Epithelial cell of prostate (primary cell): Measurements from ENCODE around the gene CD69.
"Not testable (repeated sequence)": the region's sequence is repeated elsewhere in the genome, so short reads cannot be mapped to it uniquely, and the experiment has no call there.

Experiments
- DNase-seq: peaks from one replicate; pipeline ENCODE4 v3.0.0-alpha.2; 2011; ENCODE audit warnings: low read depth, low spot score
- H3K27ac ChIP-seq: fragments of 450-650 bp; 2 replicates; pipeline ENCODE4 v1.5.1; 2017; ENCODE audit warnings: mild to moderate bottlenecking

CD69 gene

GRCh38 chr12:9751204-9752144, 9.2 kb downstream of the CD69 start:
- no peak overlapping the region for H3K27ac ChIP-seq
- DNase-seq, result no peak

DNA sequence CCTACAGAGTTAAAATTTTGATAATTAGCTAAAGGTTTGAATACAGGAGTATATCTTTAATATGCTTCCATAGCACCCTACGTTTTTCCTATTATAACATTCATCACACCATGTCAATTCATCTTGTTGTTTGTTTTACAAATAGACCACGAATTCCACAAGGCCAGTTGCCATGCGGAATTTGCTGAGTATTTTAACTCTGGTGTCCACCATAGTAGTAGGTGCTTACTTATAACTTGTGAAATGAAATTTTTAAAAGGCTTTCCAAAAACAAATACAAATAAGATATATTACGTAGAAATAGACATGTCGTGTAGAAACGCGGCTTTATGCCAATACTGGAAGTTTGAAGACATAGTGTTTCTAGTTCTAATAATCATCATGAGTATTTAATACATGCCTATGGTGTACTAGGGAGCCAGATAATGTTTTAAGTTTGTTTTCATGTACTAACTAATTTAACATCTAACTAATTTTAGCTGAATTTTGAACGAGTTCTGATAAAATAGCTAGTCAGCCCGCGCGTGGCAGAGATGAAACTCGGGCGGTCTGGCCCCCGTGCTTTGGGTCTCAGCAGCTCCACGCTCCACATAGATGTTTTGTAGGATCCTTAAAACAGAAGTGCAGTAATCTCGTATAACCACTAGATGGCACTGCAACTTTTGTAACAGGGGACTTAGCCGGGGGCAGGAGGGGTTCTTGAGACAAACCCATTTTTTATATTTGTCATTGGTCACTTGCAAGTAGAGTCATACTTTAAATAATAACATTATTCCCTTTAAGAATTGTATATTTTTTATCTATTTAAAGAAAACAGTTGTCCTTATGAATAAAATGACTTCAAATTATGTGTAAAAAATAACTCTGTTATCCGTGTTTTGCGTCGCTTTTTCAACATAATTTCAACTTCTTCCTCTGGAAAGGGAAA, 10.2 kb downstream of the CD69 start:
- DNase-seq, result no peak
- H3K27ac ChIP-seq, result no peak overlapping the region

DNA sequence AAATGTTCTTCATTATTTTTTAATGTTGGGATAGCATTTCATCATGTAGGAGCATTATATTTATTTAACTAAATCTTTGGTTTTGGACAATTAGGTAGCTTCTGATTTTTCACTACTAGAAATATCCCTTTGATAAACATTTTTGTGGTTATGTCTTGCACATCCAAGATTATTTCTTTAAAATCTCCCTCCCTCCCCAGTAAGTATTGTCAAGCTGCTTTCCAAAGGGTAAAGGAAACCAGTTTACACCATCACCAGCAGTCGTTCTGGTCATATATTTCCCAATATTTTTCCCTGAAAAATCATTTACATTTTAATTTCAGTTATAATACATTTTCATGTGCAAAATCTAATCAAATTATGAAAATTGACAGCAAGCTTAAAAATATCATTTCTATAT, 11.1 kb downstream of the CD69 start:
- no peak for DNase-seq
- no peak overlapping the region for H3K27ac ChIP-seq

GRCh38 chr12:9745199-9745598, 15.5 kb downstream of the CD69 start:
- no peak for DNase-seq
- H3K27ac ChIP-seq, result no peak overlapping the region

DNA sequence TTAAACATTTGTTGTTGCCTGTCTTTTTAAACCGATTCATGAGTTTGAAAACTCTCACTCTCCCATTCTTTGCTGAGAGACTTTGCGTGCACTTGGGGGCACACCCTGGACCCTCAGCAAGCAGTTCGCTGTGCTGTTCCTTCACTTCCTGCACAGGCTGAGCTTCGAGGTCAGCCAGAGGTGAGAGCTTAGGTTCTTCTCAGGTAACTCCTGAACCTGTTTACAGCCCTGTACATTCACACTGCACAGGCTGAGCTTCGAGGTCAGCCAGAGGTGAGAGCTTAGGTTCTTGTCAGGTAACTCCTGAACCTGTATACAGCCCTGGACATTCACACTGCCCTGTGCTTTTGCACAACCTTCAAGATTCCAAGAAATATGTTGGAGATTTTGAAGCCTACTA, 18.0 kb downstream of the CD69 start:
- no peak overlapping the region for H3K27ac ChIP-seq
- DNase-seq, result no peak

GRCh38 chr12:9741726-9742125, 19.0 kb downstream of the CD69 start:
- no peak for DNase-seq
- no peak overlapping the region for H3K27ac ChIP-seq

- no peak overlapping the region for H3K27ac ChIP-seq
- DNase-seq, result no peak
Observed at GRCh38 chr12:9740106-9740750, 20.5 kb downstream of the CD69 start.

- DNase-seq, result not testable (repeated sequence)
Observed at GRCh38 chr12:9739404-9740105, 21.1 kb downstream of the CD69 start.

DNA sequence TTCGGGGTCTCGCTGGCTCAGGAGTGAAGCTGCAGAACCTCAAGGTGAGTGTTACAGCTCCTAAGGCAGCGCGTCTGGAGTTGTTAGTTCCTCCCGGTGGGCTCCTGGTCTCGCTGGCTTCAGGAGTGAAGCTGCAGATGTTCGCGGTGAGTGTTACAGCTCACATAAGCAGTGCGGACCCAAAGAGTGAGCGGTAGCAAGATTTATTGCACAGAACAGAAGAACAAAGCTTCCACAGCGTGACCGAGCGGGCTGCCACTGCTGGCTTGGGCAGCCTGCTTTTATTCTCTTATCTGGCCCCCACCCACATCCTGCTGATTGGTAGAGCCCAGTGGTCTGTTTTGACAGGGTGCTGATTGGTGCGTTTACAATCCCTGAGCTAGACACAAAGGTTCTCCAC, 21.8 kb downstream of the CD69 start:
- DNase-seq, H3K27ac ChIP-seq: not testable (repeated sequence)

More at GRCh38 chr12:9739404-9740105, 21.1 kb downstream of the CD69 start:
- H3K27ac ChIP-seq, result not testable (repeated sequence)

DNA sequence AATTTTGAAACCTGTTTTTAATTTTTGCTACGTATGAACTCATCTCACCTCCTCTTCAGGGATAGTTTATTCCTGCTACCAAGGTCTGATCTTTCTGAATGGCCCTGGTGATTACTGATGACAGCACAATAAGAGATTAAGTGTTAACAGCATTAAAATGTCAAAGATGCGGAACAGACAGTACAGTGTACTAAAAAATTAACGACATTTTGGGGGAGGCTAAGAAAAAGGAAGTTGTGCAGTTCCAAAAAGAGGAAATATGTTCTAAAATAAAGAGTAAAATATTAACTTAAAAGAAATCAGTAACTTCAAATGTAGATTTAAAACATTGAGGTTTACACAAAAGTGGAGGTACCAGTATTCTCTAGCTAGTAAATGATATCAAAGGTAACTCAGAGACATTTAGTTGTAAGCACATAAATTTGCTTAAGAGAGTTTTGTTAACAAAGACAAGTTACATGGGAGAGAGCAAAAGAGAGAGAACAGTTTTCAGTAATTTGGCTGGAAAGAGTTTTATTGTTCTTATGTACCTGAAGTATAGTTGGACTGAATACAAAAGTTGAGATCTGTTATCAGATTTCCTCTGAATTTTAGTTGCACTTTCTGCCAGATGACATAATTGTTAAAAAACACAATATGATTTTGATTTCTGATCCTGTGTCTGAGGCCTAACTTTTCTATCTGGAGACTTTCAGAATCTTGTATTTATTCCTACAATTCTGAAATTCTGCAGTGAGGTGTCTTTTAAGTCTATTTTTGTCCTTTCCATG, 23.6 kb downstream of the CD69 start:
- DNase-seq, result no peak
- no peak overlapping the region for H3K27ac ChIP-seq

GRCh38 chr12:9735601-9736000, 25.1 kb downstream of the CD69 start:
- DNase-seq, result no peak

GRCh38 chr12:9732921-9733461, 27.7 kb downstream of the CD69 start, which contains the start of gene CLECL1:
Gene CLECL1, minus strand, starts transcription at chr12:9733097.
- no peak within 1 kb of the TSS for H3K27ac ChIP-seq
- DNase-seq, result no peak

More at GRCh38 chr12:9735601-9736000, 25.1 kb downstream of the CD69 start:
- H3K27ac ChIP-seq, result no peak overlapping the region

- H3K27ac ChIP-seq, result no peak overlapping the region
- no peak for DNase-seq
Observed at GRCh38 chr12:9731797-9732196, 28.9 kb downstream of the CD69 start.

DNA sequence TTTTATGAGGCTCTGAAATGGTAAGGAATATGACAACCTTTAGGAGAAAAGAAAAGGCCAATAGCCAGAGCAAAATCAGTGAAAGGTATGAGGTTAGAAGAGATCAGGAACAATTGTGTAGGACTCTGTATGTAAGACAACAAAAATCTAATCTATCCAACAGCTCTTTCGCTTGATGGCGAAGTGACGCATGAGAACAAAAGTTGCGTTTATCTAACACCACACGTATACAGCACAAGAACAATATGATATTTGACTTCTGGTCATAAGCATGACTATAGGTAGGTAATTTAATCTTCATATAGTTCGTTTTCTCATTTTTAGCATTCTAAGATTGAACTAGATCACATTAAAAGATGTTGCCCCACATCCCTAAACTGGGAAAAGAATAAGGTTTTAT, 29.3 kb downstream of the CD69 start:
- H3K27ac ChIP-seq, result no peak overlapping the region
- no peak for DNase-seq

- DNase-seq, result no peak
- H3K27ac ChIP-seq, result no peak overlapping the region
Observed at GRCh38 chr12:9730591-9730990, 30.1 kb downstream of the CD69 start.

- no peak overlapping the region for H3K27ac ChIP-seq
- no peak for DNase-seq
Observed at GRCh38 chr12:9730011-9730410, 30.7 kb downstream of the CD69 start.

DNA sequence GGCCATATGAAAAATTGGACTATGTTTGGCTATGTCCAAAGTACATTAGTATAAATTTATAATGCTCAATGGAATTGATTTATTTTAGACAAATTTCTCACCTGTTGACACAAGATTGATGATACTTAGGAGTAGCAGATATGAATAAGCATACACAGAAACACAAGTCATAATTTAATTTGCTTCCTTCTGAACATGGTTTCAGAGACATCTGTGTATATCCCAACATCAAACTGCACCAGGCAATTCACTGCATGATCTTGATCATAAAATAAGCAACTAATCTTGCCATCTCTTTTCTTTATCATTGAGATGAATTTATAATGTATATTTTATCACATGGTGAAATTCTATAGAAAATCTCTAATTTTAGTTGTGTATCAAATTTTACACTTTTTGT, 31.6 kb downstream of the CD69 start:
- DNase-seq, result no peak
- no peak overlapping the region for H3K27ac ChIP-seq

GRCh38 chr12:9727813-9728212, 32.9 kb downstream of the CD69 start:
- H3K27ac ChIP-seq, result no peak overlapping the region
- no peak for DNase-seq
